Brain microvascular endothelial cell (primary cell): ENCODE results near the gene FAM120B.
"Not testable (repeated sequence)": the region's sequence is repeated elsewhere in the genome, so short reads cannot be mapped to it uniquely, and the experiment has no call there.

ENCODE experiments used
- DNase-seq: peaks from one replicate; pipeline ENCODE4 v3.0.0-alpha.2; 2020
- H3K27ac ChIP-seq: fragments of 250-450 bp; sonication (Bioruptor Pico); 2 replicates; pipeline ENCODE4 v1.5.1; 2020; ENCODE audit warnings: mild to moderate bottlenecking, moderate library complexity
- H3K27me3 ChIP-seq: fragments of 250-450 bp; sonication (Bioruptor Pico); replicated peaks from 2 replicates; pipeline ENCODE4 v1.5.1; 2020; ENCODE audit warnings: mild to moderate bottlenecking
- H3K36me3 ChIP-seq: fragments of 250-450 bp; sonication (Bioruptor Pico); replicated peaks from 2 replicates; pipeline ENCODE4 v1.5.1; 2020; ENCODE audit warnings: mild to moderate bottlenecking
- H3K4me3 ChIP-seq: 2 replicates; pipeline ENCODE4 v1.5.1; 2011; ENCODE audit warnings: low read depth, mild to moderate bottlenecking, control low read depth, low read length, moderate library complexity
- in situ Hi-C: cut with HindIII; loops from 2 replicates; pipeline ENCODE4 v1.10.0; 2017; ENCODE audit warnings: low sequenced_read_pairs, low pct_ligation_motif_present
- TF ChIP-seq, protein P1 (sequence below): IDR thresholded peaks from 2 replicates; pipeline ENCODE4 v1.5.1; 2011; ENCODE audit warnings: low read depth, mild to moderate bottlenecking, moderate library complexity, low read length, control low read depth, inconsistent platforms; ENCODE audit errors: missing control alignments

FAM120B gene

GRCh38 chr6:170317076-170317475 is 10.5 kb downstream of the FAM120B start:
- no peaks in the 10 kb centered on the region for H3K27me3 ChIP-seq
- no peak overlapping the region for H3K27ac ChIP-seq
- TF ChIP-seq, protein P1, sequence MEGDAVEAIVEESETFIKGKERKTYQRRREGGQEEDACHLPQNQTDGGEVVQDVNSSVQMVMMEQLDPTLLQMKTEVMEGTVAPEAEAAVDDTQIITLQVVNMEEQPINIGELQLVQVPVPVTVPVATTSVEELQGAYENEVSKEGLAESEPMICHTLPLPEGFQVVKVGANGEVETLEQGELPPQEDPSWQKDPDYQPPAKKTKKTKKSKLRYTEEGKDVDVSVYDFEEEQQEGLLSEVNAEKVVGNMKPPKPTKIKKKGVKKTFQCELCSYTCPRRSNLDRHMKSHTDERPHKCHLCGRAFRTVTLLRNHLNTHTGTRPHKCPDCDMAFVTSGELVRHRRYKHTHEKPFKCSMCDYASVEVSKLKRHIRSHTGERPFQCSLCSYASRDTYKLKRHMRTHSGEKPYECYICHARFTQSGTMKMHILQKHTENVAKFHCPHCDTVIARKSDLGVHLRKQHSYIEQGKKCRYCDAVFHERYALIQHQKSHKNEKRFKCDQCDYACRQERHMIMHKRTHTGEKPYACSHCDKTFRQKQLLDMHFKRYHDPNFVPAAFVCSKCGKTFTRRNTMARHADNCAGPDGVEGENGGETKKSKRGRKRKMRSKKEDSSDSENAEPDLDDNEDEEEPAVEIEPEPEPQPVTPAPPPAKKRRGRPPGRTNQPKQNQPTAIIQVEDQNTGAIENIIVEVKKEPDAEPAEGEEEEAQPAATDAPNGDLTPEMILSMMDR, result no peak
- H3K36me3 ChIP-seq, result peaks cover 16% of the 10 kb centered on the region
- in situ Hi-C loops, result no loop called here
- no peak overlapping the region for H3K4me3 ChIP-seq
- no peak for DNase-seq

- in situ Hi-C loops, result no loop called here
- no peak overlapping the region for H3K27ac ChIP-seq
- DNase-seq, result no peak
- H3K4me3 ChIP-seq, result no peak overlapping the region
- H3K27me3 ChIP-seq, result no peaks in the 10 kb centered on the region
- H3K36me3 ChIP-seq, result peaks cover 16% of the 10 kb centered on the region
- TF ChIP-seq, protein P1, result no peak
These were observed 11.2 kb downstream of the FAM120B start for GRCh38 chr6:170317718-170318117.

DNA sequence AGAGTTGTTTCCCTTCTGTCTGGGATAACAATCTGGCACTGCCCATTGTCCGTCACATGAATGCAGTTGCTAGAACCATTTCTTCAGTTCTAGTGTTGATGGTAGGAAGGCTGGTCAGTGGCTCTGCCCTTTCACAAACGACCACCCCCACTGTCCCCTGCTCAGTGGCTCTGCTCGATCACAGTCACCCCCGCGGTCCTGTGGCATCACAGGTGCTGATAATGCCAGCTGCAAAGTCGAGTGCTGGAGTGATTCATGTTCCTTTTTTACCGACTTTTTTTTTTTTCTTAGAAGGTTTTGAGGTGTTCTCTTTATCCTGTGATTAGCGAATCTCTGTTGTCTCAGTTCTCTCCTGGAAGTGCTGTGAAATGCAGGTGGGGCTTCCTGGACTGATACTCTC is 22.8 kb downstream of the FAM120B start:
- TF ChIP-seq, protein P1, result no peak
- Histone ChIP-seq H3K36me3 (peaks cover 30% of the 10 kb centered on the region), H3K4me3 (no peak overlapping the region), H3K27me3 (no peaks in the 10 kb centered on the region), H3K27ac (no peak overlapping the region)
- in situ Hi-C loops, result no loop called here
- DNase-seq, result no peak

- H3K36me3 ChIP-seq, H3K27me3 ChIP-seq, H3K4me3 ChIP-seq, DNase-seq, in situ Hi-C loops, H3K27ac ChIP-seq: not testable (repeated sequence)
These were observed 28.6 kb downstream of the FAM120B start for GRCh38 chr6:170335199-170335598.

GRCh38 chr6:170344631-170345576 is 38.3 kb downstream of the FAM120B start:
- Histone ChIP-seq H3K36me3 (peaks cover 13% of the 10 kb centered on the region), H3K27me3 (no peaks in the 10 kb centered on the region), H3K4me3 (no peak overlapping the region), H3K27ac (peak overlapping the region; percentile 40)
- in situ Hi-C loops, result no loop called here
- peak; percentile 85 for DNase-seq
- TF ChIP-seq, protein P1, result no peak

DNA sequence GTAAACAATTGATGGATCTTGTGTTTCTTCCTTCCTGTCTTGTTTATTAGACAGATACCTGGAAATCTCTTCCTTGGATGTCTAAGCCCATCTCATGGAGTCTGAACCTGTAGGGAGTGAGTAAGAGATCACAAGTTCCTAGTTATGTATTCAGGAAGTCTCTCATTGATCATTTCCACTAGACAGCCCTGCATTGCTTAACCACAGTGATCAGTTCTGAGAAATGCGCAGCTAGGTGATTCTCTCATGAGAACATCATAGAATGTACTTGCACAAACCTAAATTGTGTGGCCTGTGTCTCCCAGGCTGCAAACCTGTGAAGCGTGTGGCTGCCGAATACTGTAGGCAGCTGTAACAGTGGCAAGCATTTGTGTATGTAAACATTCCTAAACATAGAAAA is 39.1 kb downstream of the FAM120B start:
- DNase-seq, result no peak
- TF ChIP-seq, protein P1, result no peak
- Histone ChIP-seq H3K36me3 (peaks cover 18% of the 10 kb centered on the region), H3K27me3 (no peaks in the 10 kb centered on the region), H3K27ac (no peak overlapping the region), H3K4me3 (no peak overlapping the region)
- in situ Hi-C loops, result no loop called here
